Inferior parietal cortex (tissue), 1 donor: ENCODE results near the gene AKAP12.

Source experiments
- DNase-seq: peaks from one replicate; pipeline ENCODE4 v3.0.0-alpha.2; 2016; ENCODE audit errors: extremely low spot score

AKAP12 gene

DNA sequence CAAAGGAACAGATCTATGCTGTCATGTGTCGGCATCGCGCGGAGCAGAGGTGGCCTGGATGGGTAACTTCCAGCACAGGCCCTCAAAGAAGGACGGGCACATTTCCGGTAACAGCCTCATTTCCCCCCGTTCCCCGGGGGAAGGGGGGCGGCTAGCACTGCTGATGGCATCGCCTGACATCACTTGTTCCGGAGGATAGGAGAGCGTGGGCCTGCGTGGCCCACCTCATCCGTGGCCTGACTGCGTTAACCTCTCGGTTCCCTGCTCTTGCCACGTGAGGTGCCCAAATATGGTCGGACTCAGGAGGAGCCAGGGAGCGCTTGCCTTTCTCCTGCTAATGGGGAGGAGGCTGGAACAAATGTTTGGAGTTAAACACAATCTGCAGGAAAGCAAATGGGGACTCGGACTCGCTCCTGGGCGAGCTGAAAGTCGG lies at the start of gene AKAP12:
Gene AKAP12, plus strand, starts transcription at position 365 of the 433 bp plus-strand sequence. CDS start 596 bp downstream, outside the sequence.
- peak; percentile 57 for DNase-seq

DNA sequence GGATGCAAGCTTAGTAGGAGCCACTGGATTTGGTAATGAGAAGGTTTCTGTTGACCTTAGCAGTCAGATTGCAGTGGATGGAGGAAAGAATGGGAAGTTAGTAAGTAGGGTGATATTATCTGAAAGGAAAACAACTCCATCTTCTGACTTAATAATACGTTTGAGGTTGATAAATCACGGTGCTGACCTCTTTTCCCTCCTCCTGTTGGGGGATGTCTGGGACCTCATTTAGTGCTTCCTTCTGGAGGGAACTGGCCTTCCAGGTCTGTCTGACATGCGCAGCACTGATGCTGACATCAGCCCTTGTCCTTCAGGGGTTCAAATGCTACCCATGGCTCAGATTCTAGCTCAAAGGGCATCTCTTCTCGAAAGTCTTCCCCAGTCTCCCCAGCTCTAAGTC lies 48.2 kb upstream of the AKAP12 start:
- DNase-seq = no peak

DNA sequence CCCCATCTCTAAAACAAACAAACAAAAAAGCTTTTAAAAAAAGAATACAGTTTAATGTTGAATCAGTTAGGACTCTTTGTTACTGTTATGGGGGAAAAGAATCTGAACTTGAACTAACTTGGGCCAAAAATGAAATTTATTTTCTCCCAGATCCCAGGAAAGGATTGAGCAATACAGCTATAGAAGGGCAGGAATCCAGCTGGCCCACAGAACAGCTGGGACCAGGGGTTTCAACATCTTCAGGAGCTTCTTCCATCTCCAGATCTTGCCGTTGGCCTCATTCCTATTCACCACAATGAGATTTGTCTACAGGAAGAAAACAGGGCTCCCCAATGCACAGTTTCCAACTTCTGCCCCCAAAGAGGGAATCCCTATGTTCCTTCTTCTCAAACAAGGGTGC lies 43.2 kb upstream of the AKAP12 start:
- no peak for DNase-seq

GRCh38 chr6:151197556-151197955 lies 42.2 kb upstream of the AKAP12 start:
- DNase-seq = no peak

GRCh38 chr6:151199991-151200390 lies 39.8 kb upstream of the AKAP12 start:
- no peak for DNase-seq

DNA sequence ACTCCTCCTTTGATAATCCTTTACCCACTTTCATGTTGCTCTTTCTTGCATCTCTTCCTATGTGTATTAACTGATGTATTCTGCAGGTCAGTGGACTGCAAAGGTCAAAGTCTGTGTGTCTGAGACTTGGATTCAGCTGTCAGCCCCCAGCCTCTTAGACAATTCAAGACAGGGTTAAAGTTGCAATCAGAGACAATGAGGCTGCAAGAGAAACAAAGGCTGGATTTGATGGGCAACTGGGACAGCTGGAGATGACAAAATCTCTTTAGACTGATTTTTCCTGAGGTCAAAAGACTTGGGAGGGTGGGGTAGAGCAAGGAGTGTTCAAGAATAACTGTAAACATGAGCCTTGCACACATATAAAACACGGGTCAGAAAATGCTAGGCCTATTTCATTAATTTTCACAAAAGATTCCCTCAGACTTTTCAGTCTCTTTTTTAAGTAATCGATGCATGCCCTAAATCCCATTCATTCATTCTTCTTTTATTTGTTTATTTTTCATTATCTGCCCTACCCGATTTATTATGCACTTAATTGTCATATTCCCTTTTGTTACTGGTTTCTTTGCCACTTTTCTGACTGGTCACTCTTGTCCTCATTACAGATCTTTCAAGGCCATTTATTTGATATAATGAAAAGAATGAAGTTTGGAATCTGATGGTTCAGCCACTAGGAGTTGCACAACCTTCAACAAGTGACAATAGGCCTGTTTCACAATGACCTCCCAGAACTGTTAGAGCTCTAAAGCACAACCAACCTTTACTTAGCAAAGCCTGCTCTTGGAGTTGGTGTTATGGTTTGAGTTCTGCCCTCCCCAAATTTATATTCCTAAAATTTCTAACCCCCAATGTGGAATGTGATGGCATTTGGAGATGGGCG lies 33.8 kb upstream of the AKAP12 start:
- no peak for DNase-seq

DNA sequence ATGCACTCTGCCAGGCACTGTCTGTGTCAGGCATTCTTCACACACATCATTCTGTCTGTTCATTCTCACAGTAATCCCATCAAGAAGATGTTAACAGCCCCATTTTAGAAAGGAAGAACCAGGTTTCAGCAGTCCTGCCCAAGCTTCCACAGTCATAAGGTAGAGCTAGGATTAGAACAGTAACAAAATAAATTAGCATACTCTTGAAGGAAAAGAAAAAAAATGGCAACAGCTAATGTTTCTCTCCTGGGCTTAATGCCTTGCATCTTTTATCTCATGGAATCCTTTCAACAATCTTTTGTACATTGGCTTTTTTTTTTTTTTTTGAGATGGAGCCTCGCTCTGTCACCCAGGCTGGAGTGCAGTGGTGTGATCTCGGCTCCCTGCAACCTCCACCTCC lies 32.1 kb upstream of the AKAP12 start:
- no peak for DNase-seq

- DNase-seq = peak; percentile 13
Observed at GRCh38 chr6:151209071-151209831, 30.5 kb upstream of the AKAP12 start.

- no peak for DNase-seq
Observed at GRCh38 chr6:151211075-151211474, 28.7 kb upstream of the AKAP12 start.

- no peak for DNase-seq
Observed at GRCh38 chr6:151213352-151213751, 26.4 kb upstream of the AKAP12 start.

GRCh38 chr6:151215999-151216398 lies 23.8 kb upstream of the AKAP12 start:
- DNase-seq = no peak

DNA sequence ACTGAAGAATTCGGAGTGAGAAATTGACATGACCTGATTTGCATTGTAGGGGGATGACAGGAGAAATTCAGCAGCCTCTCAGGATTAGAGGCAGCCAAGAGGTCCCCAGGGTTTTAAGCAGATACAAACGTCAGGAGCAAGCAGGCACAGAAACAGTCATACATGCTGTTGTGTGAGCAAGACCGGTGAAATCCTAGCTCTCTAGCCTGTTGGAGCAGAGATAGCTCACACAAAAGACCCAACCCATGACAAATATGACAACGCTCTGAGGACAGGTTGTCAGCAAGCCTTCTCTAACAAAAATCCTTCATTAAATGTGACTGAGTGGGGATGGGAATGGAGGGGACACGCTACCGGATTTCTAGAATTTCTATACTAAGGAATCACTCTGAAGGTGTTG lies 23.0 kb upstream of the AKAP12 start:
- no peak for DNase-seq

GRCh38 chr6:151219192-151219591 lies 20.6 kb upstream of the AKAP12 start:
- no peak for DNase-seq

DNA sequence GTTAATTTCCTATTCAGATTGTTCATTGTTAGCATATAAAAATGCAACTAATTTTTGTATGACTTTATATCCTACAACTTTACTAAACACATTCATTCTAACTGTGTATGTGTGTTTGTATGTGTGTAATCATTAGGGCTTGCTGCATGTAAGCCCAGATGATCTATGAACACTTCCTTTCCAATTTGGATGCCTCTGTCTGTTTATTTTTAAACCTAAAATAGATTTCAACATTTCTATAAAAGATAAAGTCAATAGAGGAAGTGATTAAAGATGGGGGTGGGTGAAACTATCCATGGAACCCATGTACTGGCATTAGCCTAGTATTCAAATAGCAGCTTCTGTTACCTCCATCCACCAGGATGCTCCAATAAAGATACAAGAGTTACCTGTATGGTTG lies 15.7 kb upstream of the AKAP12 start:
- DNase-seq = no peak

DNA sequence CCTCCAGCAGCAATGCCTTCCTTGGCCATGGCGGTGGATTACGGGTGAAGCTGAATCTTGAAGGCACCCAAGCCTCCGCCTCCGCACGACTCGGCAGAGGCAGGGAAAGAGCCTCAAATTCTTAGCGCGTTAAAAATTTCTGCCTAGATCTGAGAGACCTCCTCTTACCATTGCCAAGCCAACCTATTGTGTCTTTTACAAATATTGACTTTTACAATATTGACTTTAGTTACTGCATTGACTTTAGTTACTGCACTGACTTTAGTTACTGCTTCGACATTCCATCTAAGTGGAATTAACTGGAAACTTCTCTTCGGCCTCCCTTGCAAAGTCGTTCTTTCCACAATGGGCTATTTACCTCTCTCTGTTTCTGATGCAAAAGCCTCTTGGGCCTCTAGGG lies 13.8 kb upstream of the AKAP12 start:
- no peak for DNase-seq

DNA sequence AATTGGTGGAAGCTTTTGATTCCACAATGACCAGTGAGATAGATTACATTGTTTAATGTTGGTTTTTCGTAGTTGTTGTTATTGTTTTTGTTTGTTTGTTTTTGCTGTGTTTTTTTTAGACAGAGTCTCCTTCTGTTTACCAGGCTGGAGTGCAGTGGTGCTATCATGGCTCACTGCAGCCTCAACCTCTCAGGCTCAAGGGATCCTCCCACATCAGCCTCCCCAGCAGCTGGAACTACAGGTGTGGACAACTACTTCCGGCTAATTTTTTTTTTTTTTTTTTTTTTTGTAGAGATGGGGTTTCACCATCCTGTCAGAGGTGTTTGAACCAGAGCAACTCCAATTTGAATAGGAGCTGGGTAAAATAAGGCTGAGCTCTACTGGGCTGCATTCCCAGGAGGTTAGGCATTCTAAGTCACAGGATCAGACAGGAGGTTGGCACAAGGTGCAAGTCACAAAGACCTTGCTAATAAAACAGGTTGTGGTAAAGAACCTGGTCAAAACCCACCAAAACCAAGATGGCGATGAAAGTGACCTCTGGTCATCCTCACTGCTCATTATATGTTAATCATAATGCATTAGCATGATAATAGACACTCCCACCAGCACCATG lies 10.9 kb upstream of the AKAP12 start:
- DNase-seq = no peak

- peak; percentile 56 for DNase-seq
Observed at GRCh38 chr6:151229401-151230276, 10.1 kb upstream of the AKAP12 start.

- DNase-seq = no peak
Observed at GRCh38 chr6:151230277-151230577, 9.5 kb upstream of the AKAP12 start.

- DNase-seq = no peak
Observed at GRCh38 chr6:151232899-151233298, 6.9 kb upstream of the AKAP12 start.

DNA sequence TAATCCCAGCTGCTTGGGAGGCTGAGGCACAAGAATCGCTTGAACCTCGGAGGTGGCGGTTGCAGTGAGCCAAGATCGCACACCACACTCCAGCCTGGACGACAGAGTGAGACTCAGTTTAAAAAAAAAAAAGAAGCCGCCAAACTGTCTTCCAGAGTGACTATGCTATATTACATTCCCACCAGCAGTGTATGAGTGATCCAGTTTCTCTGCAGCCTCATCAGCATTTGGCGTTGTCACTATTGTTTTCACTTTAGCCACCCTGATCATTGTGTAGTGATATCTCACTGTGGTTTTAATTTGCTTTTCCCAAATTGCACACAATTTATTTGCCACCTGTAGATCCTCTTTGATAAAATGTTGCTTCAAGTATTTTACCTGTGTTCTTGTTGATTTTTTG lies 6.0 kb upstream of the AKAP12 start:
- DNase-seq = no peak

DNA sequence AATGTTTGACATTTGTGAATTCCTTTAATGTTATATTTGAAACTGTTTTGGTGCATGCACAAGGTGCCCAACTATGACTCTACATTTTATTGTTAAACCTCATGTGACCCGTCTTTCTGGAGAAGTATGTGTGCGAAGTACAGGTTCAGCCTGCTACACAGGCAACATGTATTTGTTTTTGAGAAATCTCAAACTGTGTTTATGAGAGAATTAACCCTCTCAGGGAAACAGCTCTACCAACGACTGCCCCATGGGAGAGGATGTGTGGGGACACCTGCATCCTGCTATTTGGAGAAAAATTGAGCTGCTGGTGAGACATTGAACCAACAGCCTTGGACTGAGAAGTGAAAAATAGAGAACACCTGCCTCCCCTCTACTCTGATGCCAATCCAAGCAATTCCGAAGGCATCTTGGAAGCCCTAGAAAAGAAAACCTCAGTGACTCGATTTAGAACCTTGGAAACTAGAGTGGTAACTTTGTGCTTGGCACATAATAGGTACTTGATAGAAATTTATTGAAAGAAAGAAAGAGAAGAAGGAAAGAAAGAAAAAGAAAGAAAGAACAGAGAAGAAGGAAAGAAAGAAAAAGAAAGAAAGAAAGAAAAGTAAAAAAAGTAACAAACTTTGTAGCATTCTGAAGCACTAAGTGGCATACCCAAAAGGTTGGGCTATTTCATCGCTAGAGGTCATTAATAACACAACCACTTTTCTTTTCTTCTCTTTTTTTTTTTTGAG lies 2.9 kb upstream of the AKAP12 start:
- no peak for DNase-seq
